ENCODE results near the gene LYSMD3.

DNA sequence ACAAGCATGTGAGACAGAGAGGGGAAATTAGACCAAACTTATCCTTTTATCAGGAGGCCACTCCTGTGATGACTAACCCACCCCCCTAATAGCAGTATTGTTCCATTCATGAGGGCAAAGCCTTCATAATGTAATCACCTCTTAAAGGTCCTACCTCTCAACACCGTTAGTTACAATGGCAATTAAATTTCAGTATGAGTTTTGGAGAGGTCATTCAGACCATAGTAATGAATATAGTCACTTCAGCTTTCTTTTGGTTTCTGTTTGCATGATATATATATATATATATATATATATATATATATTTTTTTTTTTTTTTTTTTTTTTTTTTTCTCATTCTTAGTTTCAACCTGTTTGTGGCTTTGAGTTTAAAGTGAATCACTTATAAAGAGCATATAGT is 39.7 kb upstream of the LYSMD3 start:
- TF ChIP-seq, protein P1, sequence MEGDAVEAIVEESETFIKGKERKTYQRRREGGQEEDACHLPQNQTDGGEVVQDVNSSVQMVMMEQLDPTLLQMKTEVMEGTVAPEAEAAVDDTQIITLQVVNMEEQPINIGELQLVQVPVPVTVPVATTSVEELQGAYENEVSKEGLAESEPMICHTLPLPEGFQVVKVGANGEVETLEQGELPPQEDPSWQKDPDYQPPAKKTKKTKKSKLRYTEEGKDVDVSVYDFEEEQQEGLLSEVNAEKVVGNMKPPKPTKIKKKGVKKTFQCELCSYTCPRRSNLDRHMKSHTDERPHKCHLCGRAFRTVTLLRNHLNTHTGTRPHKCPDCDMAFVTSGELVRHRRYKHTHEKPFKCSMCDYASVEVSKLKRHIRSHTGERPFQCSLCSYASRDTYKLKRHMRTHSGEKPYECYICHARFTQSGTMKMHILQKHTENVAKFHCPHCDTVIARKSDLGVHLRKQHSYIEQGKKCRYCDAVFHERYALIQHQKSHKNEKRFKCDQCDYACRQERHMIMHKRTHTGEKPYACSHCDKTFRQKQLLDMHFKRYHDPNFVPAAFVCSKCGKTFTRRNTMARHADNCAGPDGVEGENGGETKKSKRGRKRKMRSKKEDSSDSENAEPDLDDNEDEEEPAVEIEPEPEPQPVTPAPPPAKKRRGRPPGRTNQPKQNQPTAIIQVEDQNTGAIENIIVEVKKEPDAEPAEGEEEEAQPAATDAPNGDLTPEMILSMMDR (IDR thresholded peaks at IDR 0.05; ENCODE audit: poor library complexity), result no peak
- no peak for TF ChIP-seq EZH2 (IDR thresholded peaks at IDR 0.05; ENCODE audit: borderline replicate concordance)
- no peak for TF ChIP-seq EZH2phosphoT487 (IDR thresholded peaks at IDR 0.05; ENCODE audit: low read depth, severe bottlenecking, unreplicated experiment)
